Osteocyte (in vitro differentiated cells): ENCODE data around the gene C1orf35. TPM values are rescaled to one million over a fixed set of nuclear protein-coding genes. Genes with fewer than 3 reads are reported as not detected.

Source experiments
- DNase-seq: peaks from one replicate; pipeline ENCODE4 v3.0.0; 2021; ENCODE audit warnings: mixed read lengths; ENCODE audit not compliant: unreplicated experiment; ENCODE audit errors: extremely low spot score
- H3K27ac Mint-ChIP-seq: one replicate; pipeline ENCODE4 v1.8.0; 2021; ENCODE audit warnings: mild to moderate bottlenecking, mixed read lengths; ENCODE audit not compliant: unreplicated experiment
- H3K27me3 Mint-ChIP-seq: one replicate; pipeline ENCODE4 v1.8.0; 2021; ENCODE audit warnings: mixed read lengths; ENCODE audit not compliant: unreplicated experiment
- H3K36me3 Mint-ChIP-seq: one replicate; pipeline ENCODE4 v1.8.0; 2021; ENCODE audit warnings: mixed read lengths; ENCODE audit not compliant: unreplicated experiment
- H3K4me1 Mint-ChIP-seq: one replicate; pipeline ENCODE4 v1.8.0; 2021; ENCODE audit warnings: mixed read lengths; ENCODE audit not compliant: unreplicated experiment
- H3K4me3 Mint-ChIP-seq: one replicate; pipeline ENCODE4 v1.8.0; 2021; ENCODE audit warnings: mild to moderate bottlenecking, moderate library complexity, mixed read lengths; ENCODE audit not compliant: unreplicated experiment
- H3K9me3 Mint-ChIP-seq: one replicate; pipeline ENCODE4 v1.8.0; 2021; ENCODE audit warnings: mixed read lengths; ENCODE audit not compliant: unreplicated experiment
- CTCF ChIP-seq: fragments of 200-600 bp; sonication (generic); IDR thresholded peaks from 2 replicates; pipeline ENCODE4 v1.5.0; 2021; ENCODE audit warnings: antibody characterized with exemption, mild to moderate bottlenecking, moderate library complexity
- total RNA-seq: library from RNA; stranded (reverse); gene quantifications from 2 replicates; pipeline ENCODE4 v1.2.1, GENCODE V29; 2021

The C1orf35 gene
- total RNA-seq, 1 donor from 2014 or later, result 13.6 TPM

GRCh38 chr1:228082214-228082917, 20.8 kb downstream of the C1orf35 start, which contains the start of gene ARF1:
TSS of gene ARF1 (plus strand) at chr1:228082708. CDS start at chr1:228097115, 14,407 bp downstream.
- peaks cover 39% of the 10 kb centered on the region for H3K4me1 Mint-ChIP-seq
- peak within 1 kb of the TSS; percentile 95 for H3K4me3 Mint-ChIP-seq
- TF ChIP-seq CTCF, result no peak
- no peaks in the 10 kb centered on the region for H3K9me3 Mint-ChIP-seq
- no peaks in the 10 kb centered on the region for H3K36me3 Mint-ChIP-seq
- peak within 1 kb of the TSS; percentile 94 for H3K27ac Mint-ChIP-seq
- H3K27me3 Mint-ChIP-seq, result no peaks in the 10 kb centered on the region
- peak; percentile 99 for DNase-seq

GRCh38 chr1:228081578-228082213, 21.4 kb downstream of the C1orf35 start:
- no peak for DNase-seq
- Mint-ChIP-seq H3K36me3 (no peaks in the 10 kb centered on the region), H3K9me3 (no peaks in the 10 kb centered on the region), H3K27me3 (no peaks in the 10 kb centered on the region), H3K4me3 (peak overlapping the region; percentile 74), H3K4me1 (peaks cover 33% of the 10 kb centered on the region), H3K27ac (no peak overlapping the region)
- no peak for TF ChIP-seq CTCF

- DNase-seq, result no peak
These were observed 22.0 kb downstream of the C1orf35 start for GRCh38 chr1:228081144-228081543.

DNA sequence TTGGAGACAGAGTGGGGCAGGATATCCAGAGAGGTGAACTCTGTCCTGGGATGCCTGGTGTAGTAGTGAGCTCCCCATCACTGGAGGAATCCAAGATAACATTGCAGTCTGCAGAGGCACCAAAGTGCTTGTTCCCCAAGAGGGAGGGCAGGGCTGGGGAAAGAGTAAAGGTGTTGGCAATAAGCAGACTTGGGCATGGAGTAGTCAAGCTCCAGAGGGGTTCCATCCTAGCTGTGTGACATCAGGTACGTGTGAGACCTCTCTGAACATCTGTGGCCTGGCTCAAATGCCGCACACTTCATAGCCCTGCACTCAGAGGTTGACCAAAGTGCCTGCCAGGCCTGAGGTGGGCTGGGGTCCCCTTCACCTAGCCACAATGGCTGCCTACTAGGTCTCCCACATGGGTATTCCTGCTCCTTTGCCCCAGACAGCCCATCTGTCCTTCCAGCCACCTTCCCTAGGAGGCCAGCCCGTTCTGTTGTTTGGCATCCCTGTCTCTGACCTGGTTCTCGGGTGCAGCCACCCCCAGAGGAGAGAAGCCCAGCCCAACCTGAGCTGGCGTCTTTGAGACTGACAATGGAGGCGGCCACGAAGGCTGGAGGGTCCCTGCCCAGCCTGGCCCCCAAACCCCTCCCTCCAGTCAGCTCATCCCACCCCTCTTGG, 23.4 kb downstream of the C1orf35 start:
- no peak for TF ChIP-seq CTCF
- H3K27me3 Mint-ChIP-seq, result no peaks in the 10 kb centered on the region
- no peak overlapping the region for H3K27ac Mint-ChIP-seq
- H3K36me3 Mint-ChIP-seq, result no peaks in the 10 kb centered on the region
- peaks cover 16% of the 10 kb centered on the region for H3K4me1 Mint-ChIP-seq
- H3K9me3 Mint-ChIP-seq, result no peaks in the 10 kb centered on the region
- no peak overlapping the region for H3K4me3 Mint-ChIP-seq
- no peak for DNase-seq

More at GRCh38 chr1:228081144-228081543, 22.0 kb downstream of the C1orf35 start:
- no peak for TF ChIP-seq CTCF
- H3K4me1 Mint-ChIP-seq, result peaks cover 29% of the 10 kb centered on the region
- H3K9me3 Mint-ChIP-seq, result no peaks in the 10 kb centered on the region
- no peaks in the 10 kb centered on the region for H3K27me3 Mint-ChIP-seq
- H3K27ac Mint-ChIP-seq, result no peak overlapping the region
- no peaks in the 10 kb centered on the region for H3K36me3 Mint-ChIP-seq
- peak overlapping the region; percentile 74 for H3K4me3 Mint-ChIP-seq

GRCh38 chr1:228079013-228079412, 24.1 kb downstream of the C1orf35 start:
- Mint-ChIP-seq H3K27me3 (no peaks in the 10 kb centered on the region), H3K4me3 (no peak overlapping the region), H3K27ac (no peak overlapping the region), H3K9me3 (no peaks in the 10 kb centered on the region), H3K4me1 (peaks cover 8% of the 10 kb centered on the region), H3K36me3 (no peaks in the 10 kb centered on the region)
- no peak for TF ChIP-seq CTCF
- no peak for DNase-seq
